B cell (primary cell): ENCODE results near the gene PSD4. TPM values are rescaled to one million over a fixed set of nuclear protein-coding genes. Genes with fewer than 3 reads are reported as not detected.

Experiments
- ATAC-seq: fragments of 200-7000 bp; cut with Tn5 transposase; one replicate; pipeline ENCODE4 v1.10.0; 2021; ENCODE audit warnings: low read depth, mild to moderate bottlenecking, moderate number of reproducible peaks, moderate library complexity
- CTCF ChIA-PET: fragments of 350-600 bp; sonication (Branson Sonifier 250); formaldehyde crosslinking; loops from one replicate; lab custom pipeline; 2021; ENCODE audit warnings: antibody characterized with exemption, inconsistent platforms; lab: Charles Lee
- POLR2A ChIA-PET: fragments of 350-600 bp; sonication (Branson Sonifier 250); formaldehyde crosslinking; loops from one replicate; lab custom pipeline; 2021; ENCODE audit warnings: antibody characterized with exemption; lab: Charles Lee
- DNase-seq: peaks from one replicate; pipeline ENCODE4 v3.0.0; 2013
- H2AFZ ChIP-seq: 2 replicates; pipeline ENCODE4 v1.6.1; 2012; ENCODE audit warnings: mild to moderate bottlenecking, low read depth, low read length; ENCODE audit not compliant: insufficient read depth, poor library complexity, severe bottlenecking
- H3K27ac ChIP-seq, 2 donors: 1 replicate in 1 of 2; 2 replicates in 1 of 2; pipeline ENCODE4 v1.5.1; 2012 to 2013; ENCODE audit warnings: low read length in 2 of 2, mild to moderate bottlenecking in 2 of 2, moderate library complexity in 1 of 2
- H3K27me3 ChIP-seq, 4 experiments: fragments of 200-600 bp in 1 of 4; sonication (generic) in 1 of 4; replicated peaks in 1 of 4; 1 replicate in 2 of 4; 2 replicates in 2 of 4; pipeline versions ENCODE4 v1.6.1 to v1.7.0; 2013 to 2016; ENCODE audit warnings: low read length in 3 of 4, mild to moderate bottlenecking in 2 of 4, mixed read lengths in 1 of 4, moderate library complexity in 1 of 4; ENCODE audit not compliant: insufficient read depth in 4 of 4, control insufficient read depth in 3 of 4; ENCODE audit errors: control extremely low read depth in 1 of 4
- H3K36me3 ChIP-seq, 2 experiments: replicated peaks in 1 of 2; 1 replicate in 1 of 2; 2 replicates in 1 of 2; pipeline versions ENCODE4 v1.6.1 to v1.7.1; 2013; ENCODE audit warnings: low read length in 1 of 2; ENCODE audit not compliant: insufficient read depth in 2 of 2, control insufficient read depth in 1 of 2; ENCODE audit errors: control extremely low read depth in 1 of 2, extremely low read depth in 1 of 2
- H3K4me1 ChIP-seq, 2 donors: fragments of 200-600 bp in 1 of 2; sonication (generic) in 1 of 2; 1 replicate in 1 of 2; 2 replicates in 1 of 2; pipeline versions ENCODE4 v1.5.1 to v1.6.1; 2013 to 2017; ENCODE audit warnings: low read length in 2 of 2; ENCODE audit not compliant: control insufficient read depth in 2 of 2, insufficient read depth in 2 of 2
- H3K4me2 ChIP-seq: replicated peaks from 2 replicates; pipeline ENCODE3; 2012; ENCODE audit warnings: mild to moderate bottlenecking, low read depth, low read length; ENCODE audit not compliant: poor library complexity, severe bottlenecking
- H3K4me3 ChIP-seq, 5 experiments: fragments of 200-600 bp in 1 of 5; sonication (generic) in 1 of 5; 1 replicate in 3 of 5; 2 replicates in 2 of 5; pipeline versions ENCODE4 v1.5.1 to v1.7.0; 2011 to 2016; ENCODE audit warnings: low read length in 4 of 5, mild to moderate bottlenecking in 4 of 5, low read depth in 2 of 5, control low read depth in 1 of 5, moderate library complexity in 1 of 5; ENCODE audit not compliant: insufficient read depth in 1 of 5; ENCODE audit errors: control extremely low read depth in 1 of 5, extremely low read depth in 1 of 5
- H3K79me2 ChIP-seq: fragments of 200-600 bp; sonication (generic); one replicate; pipeline ENCODE4 v1.6.0; 2016; ENCODE audit warnings: low read length; ENCODE audit not compliant: control insufficient read depth, insufficient read depth
- H3K9ac ChIP-seq: fragments of 200-600 bp; sonication (generic); 2 replicates; pipeline ENCODE4 v1.6.1; 2017; ENCODE audit warnings: mild to moderate bottlenecking, low read length, moderate library complexity
- H3K9me3 ChIP-seq, 3 donors: one replicate each; pipeline versions ENCODE4 v1.6.1 to v1.7.1; 2013; ENCODE audit warnings: low read length in 2 of 3; ENCODE audit not compliant: control insufficient read depth in 2 of 3, insufficient read depth in 1 of 3; ENCODE audit errors: control extremely low read depth in 1 of 3
- H4K20me1 ChIP-seq: 2 replicates; pipeline ENCODE4 v1.6.0; 2012; ENCODE audit warnings: mild to moderate bottlenecking, low read length; ENCODE audit not compliant: insufficient read depth, control insufficient read depth, poor library complexity, severe bottlenecking
- H3K27ac Mint-ChIP-seq: one replicate; pipeline ENCODE4 v1.8.0; 2021; ENCODE audit warnings: mixed read lengths
- H3K27me3 Mint-ChIP-seq: one replicate; pipeline ENCODE4 v1.8.0; 2021; ENCODE audit warnings: mixed read lengths
- H3K4me1 Mint-ChIP-seq: one replicate; pipeline ENCODE4 v1.8.0; 2021; ENCODE audit warnings: mixed read lengths
- H3K4me3 Mint-ChIP-seq: one replicate; pipeline ENCODE4 v1.8.0; 2021; ENCODE audit warnings: mixed read lengths
- H3K9me3 Mint-ChIP-seq: one replicate; pipeline ENCODE4 v1.8.0; 2022; ENCODE audit warnings: mixed read lengths; ENCODE audit not compliant: insufficient read depth
- EZH2 ChIP-seq: IDR thresholded peaks from 2 replicates; pipeline ENCODE4 v1.6.1; 2012; ENCODE audit warnings: borderline replicate concordance, low read depth, mild to moderate bottlenecking, moderate library complexity, low read length; ENCODE audit not compliant: insufficient read depth, poor library complexity, severe bottlenecking
- WGBS: methylation state at CpG from one replicate; pipeline ENCODE4 v1.1.5; 2013; ENCODE audit warnings: missing lambda C conversion rate; ENCODE audit not compliant: insufficient coverage; 5-methylcytosine and 5-hydroxymethylcytosine counted together
- intact Hi-C: fragments of 100-400 bp; cut with micrococcal nuclease; formaldehyde crosslinking; loops from one replicate; pipeline ENCODE4 v1.10.0; 2022
- polyA plus RNA-seq: library from polyadenylated mRNA; depleted of rRNA; stranded (reverse); fragments of >200 nt; gene quantifications from 2 replicates; pipeline ENCODE4 v1.2.3, GENCODE V29; 2012
- total RNA-seq, 2 donors: library from RNA; stranded (reverse); fragments of 120-200 nt in 1 of 2; gene quantifications; 1 replicate in 1 of 2; 2 replicates in 1 of 2; pipeline versions ENCODE4 v1.2.3 to v1.2.4, GENCODE V29; 2013 to 2022
- TF ChIP-seq, protein P1 (sequence below): fragments of 200-600 bp; IDR thresholded peaks from one replicate; pipeline ENCODE4 v1.8.0; 2022; ENCODE audit warnings: antibody characterized with exemption, mild to moderate bottlenecking

Gene PSD4
- total and polyA plus RNA-seq, 2 donors (not counting 1 experiment from before 2014, with no cell fraction given), result 87.1 to 203 TPM

DNA sequence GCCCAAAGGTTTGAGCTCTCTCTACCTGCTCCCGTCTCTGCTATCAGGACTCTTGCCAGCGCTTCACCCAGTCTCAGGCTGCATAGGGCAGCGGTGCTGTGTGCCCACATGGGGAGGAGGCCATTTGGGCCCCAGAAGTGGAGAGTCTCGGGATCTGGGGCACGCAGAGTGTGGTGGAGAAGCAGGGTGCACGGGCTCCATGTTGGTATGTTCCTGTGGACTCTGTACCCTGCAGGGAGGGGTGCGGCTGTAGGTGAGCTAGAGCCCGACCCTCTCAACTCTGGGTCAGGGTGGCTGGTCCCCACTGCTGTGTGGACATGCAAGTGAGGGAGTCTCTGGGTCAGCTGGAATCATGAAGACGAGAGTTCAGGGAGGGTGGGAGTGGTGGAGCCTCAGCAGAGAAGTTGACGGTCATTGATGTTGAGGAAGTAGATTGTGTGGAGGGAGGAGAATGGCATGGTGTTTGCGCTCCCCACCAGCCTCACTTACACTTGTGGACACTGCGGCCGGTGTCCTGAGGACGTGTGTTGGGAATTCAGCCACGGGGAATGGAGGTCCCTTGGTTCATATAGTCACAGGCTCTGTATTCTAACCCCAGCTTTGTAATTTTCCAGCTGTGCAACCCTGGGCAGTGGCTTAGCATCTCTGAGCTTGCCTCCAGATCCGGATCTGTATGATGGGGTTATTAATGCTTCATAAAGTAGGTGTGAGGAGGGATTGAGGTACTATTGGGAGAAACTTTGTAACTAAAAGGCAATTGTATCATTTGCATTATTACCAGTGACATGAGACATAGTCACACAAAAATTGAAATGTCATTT is 840 bp upstream of the PSD4 start:
- POLR2A ChIA-PET, result interaction anchor here (0.7 to 3.3 kb wide), 5 partner anchors 8 to 35 kb away, joined by 4 to 14 read pairs (median 4); no protein-coding TSS in a partner anchor
- H3K9ac ChIP-seq, result peak overlapping the region; percentile 86
- CTCF ChIA-PET, result interaction anchor here (1.0 to 18.3 kb wide), 7 partner anchors 10 to 217 kb away, joined by 4 to 327 read pairs (median 17); no protein-coding TSS in a partner anchor
- 89% methylated on average over 13 of the region's 16 CpGs for WGBS
- intact Hi-C loops, result loop anchor here (1.0 to 10.0 kb wide), 3 partner anchors 16 to 1118 kb away; partner anchors contain the start of gene TMEM87B
- peak overlapping the region; percentile 71 for H2AFZ ChIP-seq
- H3K9me3 ChIP-seq, result peaks cover 0 to 4% (median 0%) of the 10 kb centered on the region in 3 donors
- ATAC-seq (no peak), DNase-seq (no peak)
- H3K4me1 ChIP-seq, result peaks cover 69 to 90% of the 10 kb centered on the region in 2 donors
- TF ChIP-seq EZH2, result no peak
- TF ChIP-seq, protein P1, sequence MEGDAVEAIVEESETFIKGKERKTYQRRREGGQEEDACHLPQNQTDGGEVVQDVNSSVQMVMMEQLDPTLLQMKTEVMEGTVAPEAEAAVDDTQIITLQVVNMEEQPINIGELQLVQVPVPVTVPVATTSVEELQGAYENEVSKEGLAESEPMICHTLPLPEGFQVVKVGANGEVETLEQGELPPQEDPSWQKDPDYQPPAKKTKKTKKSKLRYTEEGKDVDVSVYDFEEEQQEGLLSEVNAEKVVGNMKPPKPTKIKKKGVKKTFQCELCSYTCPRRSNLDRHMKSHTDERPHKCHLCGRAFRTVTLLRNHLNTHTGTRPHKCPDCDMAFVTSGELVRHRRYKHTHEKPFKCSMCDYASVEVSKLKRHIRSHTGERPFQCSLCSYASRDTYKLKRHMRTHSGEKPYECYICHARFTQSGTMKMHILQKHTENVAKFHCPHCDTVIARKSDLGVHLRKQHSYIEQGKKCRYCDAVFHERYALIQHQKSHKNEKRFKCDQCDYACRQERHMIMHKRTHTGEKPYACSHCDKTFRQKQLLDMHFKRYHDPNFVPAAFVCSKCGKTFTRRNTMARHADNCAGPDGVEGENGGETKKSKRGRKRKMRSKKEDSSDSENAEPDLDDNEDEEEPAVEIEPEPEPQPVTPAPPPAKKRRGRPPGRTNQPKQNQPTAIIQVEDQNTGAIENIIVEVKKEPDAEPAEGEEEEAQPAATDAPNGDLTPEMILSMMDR, result no peak
- H3K27ac Mint-ChIP-seq, result peak overlapping the region; percentile 92
- no peaks in the 10 kb centered on the region for H3K9me3 Mint-ChIP-seq
- peak overlapping the region; percentile 91 for H3K4me3 Mint-ChIP-seq
- H3K79me2 ChIP-seq, result peaks cover 97% of the 10 kb centered on the region
- peak overlapping the region in 4 of 5 experiments; percentile 58 to 95 (median 75) for H3K4me3 ChIP-seq
- H3K36me3 ChIP-seq, result peaks cover 0 to 17% of the 10 kb centered on the region in 2 experiments
- H3K27ac ChIP-seq, result peak overlapping the region; percentile 87 to 91
- H4K20me1 ChIP-seq, result peaks cover 35% of the 10 kb centered on the region
- no peaks in the 10 kb centered on the region for H3K27me3 ChIP-seq
- H3K4me2 ChIP-seq, result peak overlapping the region; percentile 91
- H3K27me3 Mint-ChIP-seq, result no peaks in the 10 kb centered on the region
- H3K4me1 Mint-ChIP-seq, result peaks cover 86% of the 10 kb centered on the region
